Measurements from ENCODE around the gene CSMD2.

Gene CSMD2

DNA sequence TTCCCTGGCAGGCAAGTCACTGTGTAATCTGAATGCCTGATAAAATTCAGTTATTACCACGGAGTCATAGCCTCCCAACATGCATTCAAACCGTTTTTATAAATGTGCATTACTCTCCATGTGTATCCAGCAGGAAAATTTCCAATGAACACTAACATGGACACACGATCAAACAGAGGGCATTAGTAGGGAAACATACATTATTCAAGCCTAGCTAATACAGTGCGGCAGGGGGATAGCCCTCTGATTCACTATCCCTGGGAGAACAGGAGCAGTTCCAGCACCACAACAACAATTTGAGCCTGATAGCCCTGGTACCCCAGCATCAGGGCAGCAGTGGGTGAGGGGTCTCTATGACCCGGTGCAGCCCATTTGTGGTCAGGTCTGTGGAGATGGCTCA lies 337.0 kb downstream of the CSMD2 start:
- no peak overlapping the region for H3K9ac ChIP-seq (ENCODE audit: low read length)
- no peak for DNase-seq
- H3F3A ChIP-seq (ENCODE audit: insufficient read depth, low read length) = no peaks in the 10 kb centered on the region
- no peak overlapping the region for H2AFZ ChIP-seq (ENCODE audit: low read length)
- no peaks in the 10 kb centered on the region for H3K9me2 ChIP-seq (replicated peaks; ENCODE audit: insufficient read depth, low read length)
- H3K4me3 ChIP-seq (ENCODE audit: low read length) = no peak overlapping the region
- H3K36me3 ChIP-seq (replicated peaks; ENCODE audit: insufficient read depth, low read length) = no peaks in the 10 kb centered on the region
- no peak overlapping the region for H3K4me2 ChIP-seq (ENCODE audit: low read depth, low read length)
- no peaks in the 10 kb centered on the region for H3K4me1 ChIP-seq (ENCODE audit: low read length)
- H3K27ac ChIP-seq (ENCODE audit: low read length) = no peak overlapping the region
- H3K27me3 ChIP-seq (replicated peaks; ENCODE audit: insufficient read depth, low read length) = peaks cover 8% of the 10 kb centered on the region
- TF ChIP-seq, protein P1, sequence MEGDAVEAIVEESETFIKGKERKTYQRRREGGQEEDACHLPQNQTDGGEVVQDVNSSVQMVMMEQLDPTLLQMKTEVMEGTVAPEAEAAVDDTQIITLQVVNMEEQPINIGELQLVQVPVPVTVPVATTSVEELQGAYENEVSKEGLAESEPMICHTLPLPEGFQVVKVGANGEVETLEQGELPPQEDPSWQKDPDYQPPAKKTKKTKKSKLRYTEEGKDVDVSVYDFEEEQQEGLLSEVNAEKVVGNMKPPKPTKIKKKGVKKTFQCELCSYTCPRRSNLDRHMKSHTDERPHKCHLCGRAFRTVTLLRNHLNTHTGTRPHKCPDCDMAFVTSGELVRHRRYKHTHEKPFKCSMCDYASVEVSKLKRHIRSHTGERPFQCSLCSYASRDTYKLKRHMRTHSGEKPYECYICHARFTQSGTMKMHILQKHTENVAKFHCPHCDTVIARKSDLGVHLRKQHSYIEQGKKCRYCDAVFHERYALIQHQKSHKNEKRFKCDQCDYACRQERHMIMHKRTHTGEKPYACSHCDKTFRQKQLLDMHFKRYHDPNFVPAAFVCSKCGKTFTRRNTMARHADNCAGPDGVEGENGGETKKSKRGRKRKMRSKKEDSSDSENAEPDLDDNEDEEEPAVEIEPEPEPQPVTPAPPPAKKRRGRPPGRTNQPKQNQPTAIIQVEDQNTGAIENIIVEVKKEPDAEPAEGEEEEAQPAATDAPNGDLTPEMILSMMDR (IDR thresholded peaks at IDR 0.05; ENCODE audit: low read length) = no peak
- TF ChIP-seq EZH2phosphoT487 (IDR thresholded peaks at IDR 0.05; ENCODE audit: low read length) = no peak
- no peak for TF ChIP-seq EZH2 (optimal IDR thresholded peaks at IDR 0.05; ENCODE audit: low read depth, low read length)
- H3K9me3 ChIP-seq (replicated peaks; ENCODE audit: insufficient read depth, low read length) = no peaks in the 10 kb centered on the region
- no peaks in the 10 kb centered on the region for H4K20me1 ChIP-seq (ENCODE audit: insufficient read depth, low read length)
- no peaks in the 10 kb centered on the region for H3K79me2 ChIP-seq (ENCODE audit: low read length)

DNA sequence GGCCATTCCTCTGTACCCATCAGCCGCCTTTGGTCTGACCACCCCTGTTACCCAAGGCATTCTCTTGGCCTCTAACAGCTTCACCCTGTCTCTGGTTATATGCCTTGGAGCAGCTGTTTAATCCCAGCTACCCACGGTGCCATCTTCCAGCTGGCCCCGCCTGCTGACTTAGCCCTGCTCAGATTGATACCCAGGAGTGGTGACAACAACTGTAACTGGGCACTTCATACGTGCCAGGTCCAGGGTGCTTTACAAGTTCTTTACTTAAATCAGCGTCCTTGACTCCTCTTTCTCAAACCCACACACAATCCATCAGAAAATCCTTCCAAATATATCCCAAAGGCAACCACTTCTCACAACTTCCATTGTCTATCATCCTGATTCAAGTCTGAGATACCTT lies 338.3 kb downstream of the CSMD2 start:
- H3K79me2 ChIP-seq (ENCODE audit: low read length) = no peaks in the 10 kb centered on the region
- TF ChIP-seq EZH2 (optimal IDR thresholded peaks at IDR 0.05; ENCODE audit: low read depth, low read length) = no peak
- TF ChIP-seq, protein P1 (IDR thresholded peaks at IDR 0.05; ENCODE audit: low read length) = no peak
- no peak for TF ChIP-seq EZH2phosphoT487 (IDR thresholded peaks at IDR 0.05; ENCODE audit: low read length)
- no peak overlapping the region for H3K4me3 ChIP-seq (ENCODE audit: low read length)
- DNase-seq = no peak
- no peaks in the 10 kb centered on the region for H3K9me2 ChIP-seq (replicated peaks; ENCODE audit: insufficient read depth, low read length)
- no peaks in the 10 kb centered on the region for H3F3A ChIP-seq (ENCODE audit: insufficient read depth, low read length)
- H4K20me1 ChIP-seq (ENCODE audit: insufficient read depth, low read length) = no peaks in the 10 kb centered on the region
- H3K27me3 ChIP-seq (replicated peaks; ENCODE audit: insufficient read depth, low read length) = peaks cover 21% of the 10 kb centered on the region
- no peaks in the 10 kb centered on the region for H3K4me1 ChIP-seq (ENCODE audit: low read length)
- no peak overlapping the region for H3K27ac ChIP-seq (ENCODE audit: low read length)
- H3K9ac ChIP-seq (ENCODE audit: low read length) = no peak overlapping the region
- H3K36me3 ChIP-seq (replicated peaks; ENCODE audit: insufficient read depth, low read length) = no peaks in the 10 kb centered on the region
- H3K9me3 ChIP-seq (replicated peaks; ENCODE audit: insufficient read depth, low read length) = no peaks in the 10 kb centered on the region
- H2AFZ ChIP-seq (ENCODE audit: low read length) = no peak overlapping the region
- H3K4me2 ChIP-seq (ENCODE audit: low read depth, low read length) = no peak overlapping the region

DNA sequence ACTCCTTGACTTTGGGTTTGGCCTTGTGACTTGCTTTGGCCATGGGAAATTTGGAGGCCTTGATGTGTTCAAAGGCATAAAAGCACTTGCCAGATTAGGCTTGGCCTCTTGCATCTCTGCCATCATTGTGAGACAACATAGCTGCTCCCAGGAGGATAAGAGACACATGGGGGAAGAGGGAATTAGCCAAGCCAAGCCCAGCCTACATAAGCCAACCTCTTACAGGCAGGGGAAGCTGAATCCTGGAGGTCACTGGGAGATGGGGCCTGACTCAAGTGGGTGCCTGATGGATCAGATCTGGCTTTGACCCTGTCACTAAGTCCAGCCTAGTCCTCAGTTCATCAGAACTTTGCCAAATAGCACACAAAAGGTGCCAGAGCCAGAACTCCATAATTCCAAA lies 338.7 kb downstream of the CSMD2 start:
- Histone ChIP-seq H3K27me3 (replicated peaks; ENCODE audit: insufficient read depth, low read length) (peaks cover 25% of the 10 kb centered on the region), H3K9me3 (replicated peaks; ENCODE audit: insufficient read depth, low read length) (no peaks in the 10 kb centered on the region), H3K36me3 (replicated peaks; ENCODE audit: insufficient read depth, low read length) (no peaks in the 10 kb centered on the region), H3K4me3 (ENCODE audit: low read length) (no peak overlapping the region), H3K9me2 (replicated peaks; ENCODE audit: insufficient read depth, low read length) (no peaks in the 10 kb centered on the region), H3K9ac (ENCODE audit: low read length) (no peak overlapping the region), H2AFZ (ENCODE audit: low read length) (no peak overlapping the region), H3K4me2 (ENCODE audit: low read depth, low read length) (no peak overlapping the region), H3K79me2 (ENCODE audit: low read length) (no peaks in the 10 kb centered on the region), H3K4me1 (ENCODE audit: low read length) (no peaks in the 10 kb centered on the region), H4K20me1 (ENCODE audit: insufficient read depth, low read length) (no peaks in the 10 kb centered on the region), H3F3A (ENCODE audit: insufficient read depth, low read length) (no peaks in the 10 kb centered on the region), H3K27ac (ENCODE audit: low read length) (no peak overlapping the region)
- DNase-seq = no peak
- TF ChIP-seq, protein P1 (IDR thresholded peaks at IDR 0.05; ENCODE audit: low read length) = no peak
- TF ChIP-seq EZH2phosphoT487 (IDR thresholded peaks at IDR 0.05; ENCODE audit: low read length) (no peak), EZH2 (optimal IDR thresholded peaks at IDR 0.05; ENCODE audit: low read depth, low read length) (no peak)

Data from MM.1S (cell line).